SK-N-SH treated with all-trans-retinoic acid at 6 μM for 48 hours (cell line): Measurements from ENCODE around the gene GHITM.

Experiments used
- ATAC-seq: fragments of 200-7000 bp; cut with Tn5 transposase; 3 replicates; pipeline ENCODE4 v1.9.1; 2020; ENCODE audit warnings: mild to moderate bottlenecking, moderate library complexity
- ARNTL ChIP-seq: fragments of 450-650 bp; formaldehyde crosslinking; IDR thresholded peaks from 2 replicates; pipeline ENCODE4 v1.5.0; 2020; ENCODE audit warnings: low read depth, mild to moderate bottlenecking, moderate library complexity, borderline replicate concordance
- CREB5 ChIP-seq: fragments of 250-450 bp; sonication (Bioruptor Pico); IDR thresholded peaks from 2 replicates; pipeline ENCODE4 v1.5.1; 2020; ENCODE audit warnings: low read depth, mild to moderate bottlenecking, moderate library complexity
- CSDC2 ChIP-seq: fragments of 250-450 bp; sonication (Bioruptor Pico); IDR thresholded peaks from 2 replicates; pipeline ENCODE4 v1.5.0; 2020; ENCODE audit warnings: mild to moderate bottlenecking, moderate library complexity
- CSRNP3 ChIP-seq: fragments of 250-450 bp; sonication (Bioruptor Pico); IDR thresholded peaks from 2 replicates; pipeline ENCODE4 v1.5.1; 2021; ENCODE audit warnings: mild to moderate bottlenecking, moderate library complexity
- ESRRG ChIP-seq: fragments of 250-450 bp; sonication (Bioruptor Pico); IDR thresholded peaks from 2 replicates; pipeline ENCODE4 v1.6.1; 2021; ENCODE audit warnings: mild to moderate bottlenecking
- GLIS3 ChIP-seq: fragments of 250-450 bp; sonication (Bioruptor Pico); IDR thresholded peaks from 2 replicates; pipeline ENCODE4 v1.5.0; 2020; ENCODE audit warnings: mild to moderate bottlenecking, moderate library complexity
- ISL1 ChIP-seq: fragments of 250-450 bp; sonication (Bioruptor Pico); IDR thresholded peaks from 2 replicates; pipeline ENCODE4 v2.1.2; 2022; ENCODE audit warnings: mild to moderate bottlenecking, moderate library complexity
- OSR1 ChIP-seq: fragments of 250-450 bp; sonication (Bioruptor Pico); IDR thresholded peaks from 2 replicates; pipeline ENCODE4 v1.8.0; 2022; ENCODE audit warnings: moderate library complexity, mild to moderate bottlenecking, inconsistent platforms
- PATZ1 ChIP-seq: fragments of 250-450 bp; sonication (Bioruptor Pico); IDR thresholded peaks from 2 replicates; pipeline ENCODE4 v1.8.0; 2020; ENCODE audit warnings: mild to moderate bottlenecking, moderate library complexity, borderline replicate concordance
- PPARA ChIP-seq: fragments of 250-450 bp; sonication (Bioruptor Pico); IDR thresholded peaks from 2 replicates; pipeline ENCODE4 v1.5.0; 2020; ENCODE audit warnings: mild to moderate bottlenecking, borderline replicate concordance
- RARB ChIP-seq: fragments of 250-450 bp; sonication (Bioruptor Pico); IDR thresholded peaks from 2 replicates; pipeline ENCODE4 v1.8.0; 2021; ENCODE audit warnings: mild to moderate bottlenecking, moderate library complexity
- TCF4 ChIP-seq: fragments of 250-450 bp; sonication (Bioruptor Pico); IDR thresholded peaks from 2 replicates; pipeline ENCODE4 v1.8.0; 2021; ENCODE audit warnings: mild to moderate bottlenecking, moderate library complexity, borderline replicate concordance
- TOX ChIP-seq: fragments of 250-450 bp; sonication (Bioruptor Pico); IDR thresholded peaks from 2 replicates; pipeline ENCODE4 v1.8.0; 2021; ENCODE audit warnings: mild to moderate bottlenecking, moderate library complexity, borderline replicate concordance
- TSHZ2 ChIP-seq: fragments of 250-450 bp; sonication (Bioruptor Pico); IDR thresholded peaks from 2 replicates; pipeline ENCODE4 v1.5.0; 2020; ENCODE audit warnings: mild to moderate bottlenecking, moderate library complexity
- ZFP3 ChIP-seq: fragments of 250-450 bp; sonication (Bioruptor Pico); IDR thresholded peaks from 2 replicates; pipeline ENCODE4 v1.5.0; 2020; ENCODE audit warnings: mild to moderate bottlenecking, moderate library complexity
- ZNF565 ChIP-seq: fragments of 450-650 bp; formaldehyde crosslinking; conservative IDR thresholded peaks from 2 replicates; pipeline ENCODE4 v1.5.0; 2020; ENCODE audit warnings: low read depth, mild to moderate bottlenecking, moderate library complexity
- ZNF8 ChIP-seq: fragments of 450-650 bp; formaldehyde crosslinking; IDR thresholded peaks from 2 replicates; pipeline ENCODE4 v1.5.0; 2020; ENCODE audit warnings: mild to moderate bottlenecking, moderate library complexity

Gene GHITM

GRCh38 chr10:84139126-84140035, at the start of gene GHITM:
GHITM (plus strand) TSS chr10:84139509; CDS start chr10:84141501, 1,992 bp downstream.
- peak; percentile 98 for ATAC-seq
- no peak for TF ChIP-seq TCF4 (CRISPR knock-in tag)
- no peak for TF ChIP-seq ZNF565
- TF ChIP-seq CREB5 (CRISPR knock-in tag) = no peak
- TF ChIP-seq TSHZ2 (CRISPR knock-in tag) = no peak
- TF ChIP-seq CSRNP3 = no peak
- TF ChIP-seq TOX = no peak
- no peak for TF ChIP-seq ARNTL
- no peak for TF ChIP-seq RARB (CRISPR knock-in tag)

GRCh38 chr10:84095811-84096497, 43.4 kb upstream of the GHITM start:
- TF ChIP-seq CREB5 (CRISPR knock-in tag) (no peak), ZFP3 (no peak), CSRNP3 (no peak), GLIS3 (no peak), TOX (no peak), ZNF565 (no peak), PPARA (no peak), TCF4 (CRISPR knock-in tag) (peak; percentile 63; the same call in 1 of the 2 replicates), ISL1 (CRISPR knock-in tag) (peak; percentile 81), ESRRG (no peak), CSDC2 (no peak), PATZ1 (no peak), OSR1 (CRISPR knock-in tag) (no peak), TSHZ2 (CRISPR knock-in tag) (peak; percentile 77), ZNF8 (CRISPR knock-in tag) (no peak)
- ATAC-seq = no peak
